Measurements from ENCODE around the gene FKBP10. TPM values are rescaled to one million over a fixed set of nuclear protein-coding genes. Genes with fewer than 3 reads are reported as not detected.
A peak's percentile ranks its signal among the peaks of the same experiment; 100 is the strongest.

Gene FKBP10
- total RNA-seq, 3 donors from 2014 or later (not counting 1 experiment from before 2014, with no cell fraction given) = 5.6 to 8.8 (median 6.0) TPM

- ATAC-seq = no peak
- Histone ChIP-seq H3K27me3 (ENCODE audit: control insufficient read depth, insufficient read depth, low read length) (peaks cover 7% of the 10 kb centered on the region), H3K4me1 (ENCODE audit: control insufficient read depth, insufficient read depth, low read length) (peaks cover 36% of the 10 kb centered on the region), H3K36me3 (ENCODE audit: control insufficient read depth, insufficient read depth, low read length) (no peaks in the 10 kb centered on the region), H3K9me3 (ENCODE audit: control insufficient read depth, insufficient read depth, low read length) (no peaks in the 10 kb centered on the region), H3K27ac (ENCODE audit: low read length) (no peak overlapping the region), H3K4me3 (ENCODE audit: low read length) (no peak overlapping the region)
- Mint-ChIP-seq H3K4me3 (no peak overlapping the region), H3K4me1 (peaks cover 0 to 24% of the 10 kb centered on the region in 2 donors), H3K27me3 (ENCODE audit: low read depth in 2 of 2) (peaks cover 14 to 27% of the 10 kb centered on the region in 2 donors), H3K27ac (no peak overlapping the region), H3K36me3 (no peaks in the 10 kb centered on the region), H3K9me3 (no peaks in the 10 kb centered on the region)
- 29% methylated on average over 6 of the region's 6 CpGs for WGBS (ENCODE audit: insufficient coverage)
- TF ChIP-seq, protein P1, sequence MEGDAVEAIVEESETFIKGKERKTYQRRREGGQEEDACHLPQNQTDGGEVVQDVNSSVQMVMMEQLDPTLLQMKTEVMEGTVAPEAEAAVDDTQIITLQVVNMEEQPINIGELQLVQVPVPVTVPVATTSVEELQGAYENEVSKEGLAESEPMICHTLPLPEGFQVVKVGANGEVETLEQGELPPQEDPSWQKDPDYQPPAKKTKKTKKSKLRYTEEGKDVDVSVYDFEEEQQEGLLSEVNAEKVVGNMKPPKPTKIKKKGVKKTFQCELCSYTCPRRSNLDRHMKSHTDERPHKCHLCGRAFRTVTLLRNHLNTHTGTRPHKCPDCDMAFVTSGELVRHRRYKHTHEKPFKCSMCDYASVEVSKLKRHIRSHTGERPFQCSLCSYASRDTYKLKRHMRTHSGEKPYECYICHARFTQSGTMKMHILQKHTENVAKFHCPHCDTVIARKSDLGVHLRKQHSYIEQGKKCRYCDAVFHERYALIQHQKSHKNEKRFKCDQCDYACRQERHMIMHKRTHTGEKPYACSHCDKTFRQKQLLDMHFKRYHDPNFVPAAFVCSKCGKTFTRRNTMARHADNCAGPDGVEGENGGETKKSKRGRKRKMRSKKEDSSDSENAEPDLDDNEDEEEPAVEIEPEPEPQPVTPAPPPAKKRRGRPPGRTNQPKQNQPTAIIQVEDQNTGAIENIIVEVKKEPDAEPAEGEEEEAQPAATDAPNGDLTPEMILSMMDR (IDR thresholded peaks at IDR 0.05) = no peak
- no peak for DNase-seq
- intact Hi-C loops (cut with micrococcal nuclease) = no loop called here
These were observed 28.5 kb upstream of the FKBP10 start for GRCh38 chr17:41784207-41784744.

GRCh38 chr17:41785091-41785858 is 27.5 kb upstream of the FKBP10 start:
- Histone ChIP-seq H3K36me3 (ENCODE audit: control insufficient read depth, insufficient read depth, low read length) (no peaks in the 10 kb centered on the region), H3K27me3 (ENCODE audit: control insufficient read depth, insufficient read depth, low read length) (peaks cover 7% of the 10 kb centered on the region), H3K9me3 (ENCODE audit: control insufficient read depth, insufficient read depth, low read length) (no peaks in the 10 kb centered on the region), H3K4me3 (ENCODE audit: low read length) (peak overlapping the region; percentile 46), H3K27ac (ENCODE audit: low read length) (no peak overlapping the region), H3K4me1 (ENCODE audit: control insufficient read depth, insufficient read depth, low read length) (peaks cover 36% of the 10 kb centered on the region)
- intact Hi-C loops (cut with micrococcal nuclease) = no loop called here
- WGBS (ENCODE audit: insufficient coverage) = 9% methylated on average over 10 of the region's 13 CpGs
- peaks cover 14 to 27% of the 10 kb centered on the region in 2 donors for H3K27me3 Mint-ChIP-seq (ENCODE audit: low read depth in 2 of 2)
- no peak for DNase-seq
- peaks cover 0 to 24% of the 10 kb centered on the region in 2 donors for H3K4me1 Mint-ChIP-seq
- peak overlapping the region; percentile 71 for H3K4me3 Mint-ChIP-seq
- no peak overlapping the region for H3K27ac Mint-ChIP-seq
- H3K36me3 Mint-ChIP-seq = no peaks in the 10 kb centered on the region
- ATAC-seq = no peak
- H3K9me3 Mint-ChIP-seq = no peaks in the 10 kb centered on the region
- TF ChIP-seq, protein P1 (IDR thresholded peaks at IDR 0.05) = no peak

DNA sequence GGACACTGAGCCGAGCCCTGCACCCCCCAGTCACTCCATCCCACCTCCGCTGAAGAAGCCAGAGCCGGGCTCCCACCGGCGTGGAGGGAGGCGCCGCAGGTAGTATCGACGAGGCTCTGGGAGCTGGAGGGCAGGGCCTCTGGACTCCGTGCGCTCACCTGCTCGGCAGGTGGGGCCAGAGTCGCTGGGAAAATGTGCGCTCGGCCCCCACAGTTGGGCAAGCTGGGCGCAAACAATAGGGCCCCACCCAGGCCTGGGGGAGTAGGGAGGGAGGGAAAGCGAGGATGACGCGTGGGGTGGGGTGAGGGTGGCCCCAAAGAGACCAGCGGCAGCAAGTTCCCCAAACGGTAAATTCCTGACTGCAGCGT is 27.0 kb upstream of the FKBP10 start:
- Histone ChIP-seq H3K27ac (ENCODE audit: low read length) (no peak overlapping the region), H3K4me3 (ENCODE audit: low read length) (peak overlapping the region; percentile 46), H3K9me3 (ENCODE audit: control insufficient read depth, insufficient read depth, low read length) (no peaks in the 10 kb centered on the region), H3K27me3 (ENCODE audit: control insufficient read depth, insufficient read depth, low read length) (peaks cover 7% of the 10 kb centered on the region), H3K36me3 (ENCODE audit: control insufficient read depth, insufficient read depth, low read length) (no peaks in the 10 kb centered on the region), H3K4me1 (ENCODE audit: control insufficient read depth, insufficient read depth, low read length) (peaks cover 36% of the 10 kb centered on the region)
- Mint-ChIP-seq H3K4me3 (peak overlapping the region; percentile 71), H3K9me3 (no peaks in the 10 kb centered on the region), H3K36me3 (no peaks in the 10 kb centered on the region), H3K27ac (no peak overlapping the region), H3K4me1 (peaks cover 0 to 24% of the 10 kb centered on the region in 2 donors), H3K27me3 (ENCODE audit: low read depth in 2 of 2) (peaks cover 14 to 24% of the 10 kb centered on the region in 2 donors)
- no peak for ATAC-seq
- intact Hi-C loops (cut with micrococcal nuclease) = no loop called here
- no peak for DNase-seq
- TF ChIP-seq, protein P1 (IDR thresholded peaks at IDR 0.05) = no peak
- 2% methylated on average over 22 of the region's 22 CpGs for WGBS (ENCODE audit: insufficient coverage)
